B cell (primary cell): Measurements from ENCODE around the gene DYRK1A.

Experiments used
- EZH2 ChIP-seq: IDR thresholded peaks from 2 replicates; pipeline ENCODE4 v1.6.1; 2012; ENCODE audit warnings: borderline replicate concordance, low read depth, mild to moderate bottlenecking, moderate library complexity, low read length; ENCODE audit not compliant: insufficient read depth, poor library complexity, severe bottlenecking
- TF ChIP-seq, protein P1 (sequence below): fragments of 200-600 bp; IDR thresholded peaks from one replicate; pipeline ENCODE4 v1.8.0; 2022; ENCODE audit warnings: antibody characterized with exemption, mild to moderate bottlenecking

DNA sequence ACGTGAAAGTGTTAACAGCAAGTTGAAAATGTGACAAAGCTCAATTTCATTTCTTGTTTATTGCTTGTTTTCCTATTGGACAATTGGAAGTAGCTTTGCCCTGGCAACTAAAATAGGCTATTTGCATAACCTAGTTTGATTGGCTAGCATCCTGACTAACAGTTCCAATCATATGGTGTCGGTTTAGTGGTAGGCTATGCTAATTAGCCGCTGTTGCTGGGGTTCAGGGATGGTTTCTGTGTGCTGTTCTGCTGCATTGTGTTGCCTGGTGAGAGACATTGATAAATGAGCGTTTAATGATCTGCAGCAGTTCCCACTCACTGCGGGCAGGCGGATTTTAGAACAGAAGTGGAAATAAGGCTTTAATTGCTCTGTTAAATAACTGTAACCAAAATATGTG is 68.5 kb downstream of the DYRK1A start:
- TF ChIP-seq, protein P1, sequence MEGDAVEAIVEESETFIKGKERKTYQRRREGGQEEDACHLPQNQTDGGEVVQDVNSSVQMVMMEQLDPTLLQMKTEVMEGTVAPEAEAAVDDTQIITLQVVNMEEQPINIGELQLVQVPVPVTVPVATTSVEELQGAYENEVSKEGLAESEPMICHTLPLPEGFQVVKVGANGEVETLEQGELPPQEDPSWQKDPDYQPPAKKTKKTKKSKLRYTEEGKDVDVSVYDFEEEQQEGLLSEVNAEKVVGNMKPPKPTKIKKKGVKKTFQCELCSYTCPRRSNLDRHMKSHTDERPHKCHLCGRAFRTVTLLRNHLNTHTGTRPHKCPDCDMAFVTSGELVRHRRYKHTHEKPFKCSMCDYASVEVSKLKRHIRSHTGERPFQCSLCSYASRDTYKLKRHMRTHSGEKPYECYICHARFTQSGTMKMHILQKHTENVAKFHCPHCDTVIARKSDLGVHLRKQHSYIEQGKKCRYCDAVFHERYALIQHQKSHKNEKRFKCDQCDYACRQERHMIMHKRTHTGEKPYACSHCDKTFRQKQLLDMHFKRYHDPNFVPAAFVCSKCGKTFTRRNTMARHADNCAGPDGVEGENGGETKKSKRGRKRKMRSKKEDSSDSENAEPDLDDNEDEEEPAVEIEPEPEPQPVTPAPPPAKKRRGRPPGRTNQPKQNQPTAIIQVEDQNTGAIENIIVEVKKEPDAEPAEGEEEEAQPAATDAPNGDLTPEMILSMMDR, result no peak
- TF ChIP-seq EZH2, result no peak
